Nephron (organoid): ENCODE measurements around the gene GOLIM4.

ENCODE experiments used
- H3K27ac Mint-ChIP-seq, 3 experiments: 2 replicates each; pipeline ENCODE4 v1.8.0; 2020; ENCODE audit warnings: mixed read lengths in 3 of 3, mild to moderate bottlenecking in 2 of 3, moderate library complexity in 1 of 3
- H3K27me3 Mint-ChIP-seq: 2 replicates; pipeline ENCODE4 v1.8.0; 2021; ENCODE audit warnings: low read depth, mild to moderate bottlenecking, moderate library complexity, mixed read lengths
- H3K36me3 Mint-ChIP-seq: 2 replicates; pipeline ENCODE4 v1.8.0; 2020; ENCODE audit warnings: low read depth, mixed read lengths
- H3K4me1 Mint-ChIP-seq: 2 replicates; pipeline ENCODE4 v1.8.0; 2020; ENCODE audit warnings: mixed read lengths
- H3K4me3 Mint-ChIP-seq, 3 experiments: 2 replicates each; pipeline ENCODE4 v1.8.0; 2020; ENCODE audit warnings: mild to moderate bottlenecking in 3 of 3, mixed read lengths in 3 of 3, moderate library complexity in 2 of 3
- H3K9me3 Mint-ChIP-seq: 2 replicates; pipeline ENCODE4 v1.8.0; 2020; ENCODE audit warnings: mixed read lengths
- CTCF ChIP-seq, 3 experiments: fragments of 200-600 bp; sonication (generic); IDR thresholded peaks; one replicate each; pipeline ENCODE4 v1.5.0; 2021; ENCODE audit warnings: antibody characterized with exemption in 3 of 3; ENCODE audit not compliant: unreplicated experiment in 3 of 3

GOLIM4 gene

GRCh38 chr3:168034152-168034928 is 61.4 kb downstream of the GOLIM4 start:
- Mint-ChIP-seq H3K4me3 (no peak overlapping the region), H3K36me3 (peaks cover 60% of the 10 kb centered on the region), H3K27ac (no peak overlapping the region), H3K4me1 (peaks cover 19% of the 10 kb centered on the region), H3K9me3 (no peaks in the 10 kb centered on the region), H3K27me3 (no peaks in the 10 kb centered on the region)
- no peak for TF ChIP-seq CTCF (IDR thresholded peaks at IDR 0.05; ENCODE audit: unreplicated experiment in 3 of 3)

DNA sequence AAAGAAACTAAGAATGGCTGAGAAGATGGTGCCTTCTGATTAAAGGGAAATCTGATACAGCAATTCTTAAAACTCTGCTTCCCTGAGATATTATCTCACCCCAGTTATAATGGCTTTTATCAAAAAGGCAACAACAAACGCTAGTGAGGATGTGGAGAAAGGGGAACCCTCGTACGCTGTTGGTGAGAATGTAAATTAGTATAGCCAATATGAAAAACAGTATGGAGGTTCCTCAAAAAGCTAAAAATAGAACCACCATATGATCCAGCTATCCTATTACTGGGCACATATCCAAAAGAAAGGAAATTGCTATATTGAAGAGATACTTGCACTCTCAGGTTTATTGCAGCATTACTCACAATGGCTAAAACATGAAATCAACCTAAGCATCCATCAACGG is 65.1 kb downstream of the GOLIM4 start:
- Mint-ChIP-seq H3K27ac (no peak overlapping the region), H3K36me3 (peaks cover 70% of the 10 kb centered on the region), H3K4me3 (no peak overlapping the region), H3K27me3 (no peaks in the 10 kb centered on the region), H3K4me1 (peaks cover 19% of the 10 kb centered on the region), H3K9me3 (no peaks in the 10 kb centered on the region)
- TF ChIP-seq CTCF (IDR thresholded peaks at IDR 0.05; ENCODE audit: unreplicated experiment in 3 of 3), result no peak

- Mint-ChIP-seq H3K4me1 (peaks cover 26% of the 10 kb centered on the region), H3K9me3 (no peaks in the 10 kb centered on the region), H3K4me3 (no peak overlapping the region), H3K27me3 (no peaks in the 10 kb centered on the region), H3K27ac (no peak overlapping the region), H3K36me3 (peaks cover 70% of the 10 kb centered on the region)
- TF ChIP-seq CTCF (IDR thresholded peaks at IDR 0.05; ENCODE audit: unreplicated experiment in 3 of 3), result no peak
These were observed 66.0 kb downstream of the GOLIM4 start for GRCh38 chr3:168029705-168030104.

DNA sequence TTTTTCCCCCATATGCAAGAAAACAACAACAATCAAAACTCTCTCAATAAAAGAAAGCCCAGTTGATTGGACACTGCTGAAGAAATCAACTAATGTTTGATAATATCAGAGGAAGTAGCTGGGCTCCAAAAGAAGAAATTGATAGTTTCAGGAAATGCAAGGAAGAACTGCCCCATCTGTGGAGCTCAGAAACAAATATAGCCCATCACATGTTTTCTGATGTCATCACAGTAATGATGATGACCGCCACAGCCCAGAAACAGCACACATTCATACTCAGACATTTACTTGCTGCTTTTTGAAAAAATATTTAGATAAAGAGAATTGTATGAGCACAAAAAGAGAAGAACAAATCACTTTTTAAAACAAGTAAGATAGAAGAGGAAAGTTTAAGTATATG is 67.6 kb downstream of the GOLIM4 start:
- Mint-ChIP-seq H3K4me3 (no peak overlapping the region), H3K27ac (no peak overlapping the region), H3K36me3 (peaks cover 75% of the 10 kb centered on the region), H3K4me1 (peaks cover 24% of the 10 kb centered on the region), H3K27me3 (no peaks in the 10 kb centered on the region), H3K9me3 (no peaks in the 10 kb centered on the region)
- no peak for TF ChIP-seq CTCF (IDR thresholded peaks at IDR 0.05; ENCODE audit: unreplicated experiment in 3 of 3)

DNA sequence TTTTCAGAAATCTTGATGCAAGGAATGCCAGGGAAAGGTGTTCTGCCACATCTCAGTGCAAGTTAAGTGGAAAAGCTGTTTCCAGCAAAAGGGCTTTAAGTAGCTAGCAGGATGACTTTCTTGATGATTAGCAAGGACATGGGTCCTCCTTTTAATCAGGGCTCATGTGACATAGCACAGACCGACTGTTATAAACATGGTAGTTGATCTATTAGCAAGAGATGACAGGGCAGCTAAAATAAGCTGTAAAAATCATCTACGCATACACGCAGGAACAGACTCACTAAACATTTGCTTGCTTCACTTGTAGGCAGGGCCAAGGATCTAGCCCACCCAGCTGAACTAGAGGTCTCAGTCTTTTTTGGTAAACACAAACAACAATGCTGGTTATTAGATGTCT is 69.0 kb downstream of the GOLIM4 start:
- TF ChIP-seq CTCF (IDR thresholded peaks at IDR 0.05; ENCODE audit: unreplicated experiment in 3 of 3), result no peak
- peaks cover 20% of the 10 kb centered on the region for H3K4me1 Mint-ChIP-seq
- no peaks in the 10 kb centered on the region for H3K9me3 Mint-ChIP-seq
- H3K4me3 Mint-ChIP-seq, result no peak overlapping the region
- H3K36me3 Mint-ChIP-seq, result peaks cover 79% of the 10 kb centered on the region
- no peaks in the 10 kb centered on the region for H3K27me3 Mint-ChIP-seq
- no peak overlapping the region for H3K27ac Mint-ChIP-seq

GRCh38 chr3:168025076-168025475 is 70.6 kb downstream of the GOLIM4 start:
- no peaks in the 10 kb centered on the region for H3K9me3 Mint-ChIP-seq
- no peak for TF ChIP-seq CTCF (IDR thresholded peaks at IDR 0.05; ENCODE audit: unreplicated experiment in 3 of 3)
- H3K4me3 Mint-ChIP-seq, result no peak overlapping the region
- H3K27ac Mint-ChIP-seq, result peak overlapping the region in 2 of 3 experiments; percentile 8 to 38
- H3K36me3 Mint-ChIP-seq, result peaks cover 82% of the 10 kb centered on the region
- peaks cover 13% of the 10 kb centered on the region for H3K4me1 Mint-ChIP-seq
- H3K27me3 Mint-ChIP-seq, result no peaks in the 10 kb centered on the region
